Left lung (tissue), 10 donors: Measurements from ENCODE around the gene CMKLR1. TPM values are rescaled to one million over a fixed set of nuclear protein-coding genes. Genes with fewer than 3 reads are reported as not detected.
A peak's percentile ranks its signal among the peaks of the same experiment; 100 is the strongest.

Experiments
- ATAC-seq: fragments of 200-7000 bp; cut with Tn5 transposase; one replicate; pipeline ENCODE4 v1.9.1; 2020; ENCODE audit warnings: moderate library complexity
- DNase-seq, 4 donors: peaks; one replicate each; pipeline ENCODE4 v3.0.0-alpha.2; 2013 to 2020
- H3K27ac ChIP-seq, 2 donors: fragments of 200-600 bp; sonication (generic) in 1 of 2; one replicate each; pipeline versions ENCODE4 v1.5.0 to v1.8.0; 2020 to 2021
- H3K27me3 ChIP-seq, 2 donors: fragments of 200-600 bp; sonication (generic) in 1 of 2; one replicate each; pipeline versions ENCODE4 v1.5.0 to v1.8.0; 2020 to 2021
- H3K36me3 ChIP-seq, 2 donors: fragments of 200-600 bp; sonication (generic) in 1 of 2; one replicate each; pipeline versions ENCODE4 v1.5.0 to v1.8.0; 2020 to 2021
- H3K4me1 ChIP-seq, 2 donors: fragments of 200-600 bp; one replicate each; pipeline ENCODE4 v1.8.0; 2021
- H3K4me3 ChIP-seq, 2 donors: fragments of 200-600 bp; sonication (generic) in 1 of 2; one replicate each; pipeline versions ENCODE4 v1.5.0 to v1.8.0; 2020 to 2021; ENCODE audit warnings: mild to moderate bottlenecking in 1 of 2
- H3K9me3 ChIP-seq, 2 donors: fragments of 200-600 bp; sonication (generic) in 1 of 2; one replicate each; pipeline versions ENCODE4 v1.5.0 to v1.8.0; 2020 to 2021
- intact Hi-C, 2 donors: fragments of 100-400 bp; cut with DNase I; formaldehyde crosslinking; loops; one replicate each; pipeline versions ENCODE4 v1.11.2 to v1.14.2; 2022
- polyA plus RNA-seq, 6 donors: library from polyadenylated mRNA; unstranded; fragments of 120-200 nt; gene quantifications; one replicate each; pipeline ENCODE4 v1.2.1, GENCODE V29; 2013; ENCODE audit not compliant: insufficient read length in 6 of 6
- total RNA-seq, 2 donors: library from RNA; stranded (reverse); fragmentation: NEBNext Ultra II Directional; extraction: Animal tissue kit (Norgen Biotek cat#: 25700); gene quantifications; one replicate each; pipeline ENCODE4 v1.2.1, GENCODE V29; 2021
- TF ChIP-seq, protein P1 (sequence below), 2 donors: fragments of 200-600 bp; sonication (generic) in 1 of 2; IDR thresholded peaks; one replicate each; pipeline versions ENCODE4 v1.5.0 to v1.8.0; 2021; ENCODE audit warnings: antibody characterized with exemption in 2 of 2
- donor health status: DM: no; HTN: yes; CAD: no.
- donor health status: DM: no; HTN: no; CAD: no.

Gene CMKLR1
- total and polyA plus RNA-seq, 8 donors: 10.1 to 31.2 (median 12.9) TPM

GRCh38 chr12:108289350-108290161 is 49.6 kb downstream of the CMKLR1 start:
- no peak overlapping the region for H3K4me3 ChIP-seq
- ATAC-seq: peak; percentile 65
- no peaks in the 10 kb centered on the region for H3K9me3 ChIP-seq
- TF ChIP-seq, protein P1, sequence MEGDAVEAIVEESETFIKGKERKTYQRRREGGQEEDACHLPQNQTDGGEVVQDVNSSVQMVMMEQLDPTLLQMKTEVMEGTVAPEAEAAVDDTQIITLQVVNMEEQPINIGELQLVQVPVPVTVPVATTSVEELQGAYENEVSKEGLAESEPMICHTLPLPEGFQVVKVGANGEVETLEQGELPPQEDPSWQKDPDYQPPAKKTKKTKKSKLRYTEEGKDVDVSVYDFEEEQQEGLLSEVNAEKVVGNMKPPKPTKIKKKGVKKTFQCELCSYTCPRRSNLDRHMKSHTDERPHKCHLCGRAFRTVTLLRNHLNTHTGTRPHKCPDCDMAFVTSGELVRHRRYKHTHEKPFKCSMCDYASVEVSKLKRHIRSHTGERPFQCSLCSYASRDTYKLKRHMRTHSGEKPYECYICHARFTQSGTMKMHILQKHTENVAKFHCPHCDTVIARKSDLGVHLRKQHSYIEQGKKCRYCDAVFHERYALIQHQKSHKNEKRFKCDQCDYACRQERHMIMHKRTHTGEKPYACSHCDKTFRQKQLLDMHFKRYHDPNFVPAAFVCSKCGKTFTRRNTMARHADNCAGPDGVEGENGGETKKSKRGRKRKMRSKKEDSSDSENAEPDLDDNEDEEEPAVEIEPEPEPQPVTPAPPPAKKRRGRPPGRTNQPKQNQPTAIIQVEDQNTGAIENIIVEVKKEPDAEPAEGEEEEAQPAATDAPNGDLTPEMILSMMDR (IDR thresholded peaks at IDR 0.05): no peak
- H3K36me3 ChIP-seq: peaks cover 0 to 27% of the 10 kb centered on the region in 2 donors
- H3K27ac ChIP-seq: no peak overlapping the region
- intact Hi-C loops: no loop called here
- DNase-seq: peak in 2 of 4 donors; percentile 96
- no peaks in the 10 kb centered on the region for H3K4me1 ChIP-seq
- H3K27me3 ChIP-seq: no peaks in the 10 kb centered on the region

DNA sequence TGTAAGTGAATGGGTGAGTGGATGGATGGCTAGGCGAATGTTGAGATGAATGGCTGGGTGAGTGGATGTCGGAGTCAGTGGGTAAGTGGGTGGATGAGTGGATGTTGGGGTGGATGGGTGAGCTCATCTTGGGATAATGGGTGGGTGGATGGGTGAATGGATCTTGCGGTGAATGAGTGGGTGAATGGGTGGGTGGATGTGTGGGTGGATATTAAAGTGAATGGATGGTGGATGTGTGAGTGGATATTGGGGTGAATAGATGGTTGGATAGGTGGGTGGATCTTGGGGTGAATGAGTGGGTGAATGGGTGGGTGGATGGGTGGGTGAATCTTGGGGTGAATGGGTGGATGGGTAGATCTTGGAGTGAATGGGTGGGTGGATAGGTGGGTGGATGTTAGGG is 51.9 kb downstream of the CMKLR1 start:
- Histone ChIP-seq H3K27ac (no peak overlapping the region), H3K4me3 (no peak overlapping the region), H3K36me3 (peaks cover 0 to 15% of the 10 kb centered on the region in 2 donors), H3K27me3 (no peaks in the 10 kb centered on the region), H3K9me3 (no peaks in the 10 kb centered on the region), H3K4me1 (peaks cover 0 to 11% of the 10 kb centered on the region in 2 donors)
- intact Hi-C loops: no loop called here
- TF ChIP-seq, protein P1 (IDR thresholded peaks at IDR 0.05): no peak
- ATAC-seq (no peak), DNase-seq (no peak)

DNA sequence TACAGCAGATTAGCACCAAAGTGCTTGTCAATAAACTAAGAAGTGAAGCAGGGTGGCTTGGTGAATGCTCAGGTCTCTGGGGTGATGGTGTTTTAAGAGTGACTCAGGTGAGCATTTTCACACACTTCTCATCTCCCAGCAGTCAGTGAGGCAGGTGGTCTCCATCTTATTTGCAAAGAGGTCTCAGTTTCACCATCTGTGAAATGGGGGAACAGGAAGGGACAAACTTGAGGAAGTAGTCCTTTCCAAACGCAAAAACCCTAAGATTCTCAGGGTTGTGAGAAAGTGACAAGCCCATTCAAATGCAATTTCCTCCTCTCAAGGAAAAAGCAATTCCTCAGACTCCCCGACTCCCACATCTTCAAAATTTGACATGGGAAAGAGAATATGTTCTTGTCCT is 54.1 kb downstream of the CMKLR1 start:
- Histone ChIP-seq H3K4me3 (no peak overlapping the region), H3K36me3 (no peaks in the 10 kb centered on the region), H3K9me3 (no peaks in the 10 kb centered on the region), H3K4me1 (peaks cover 0 to 14% of the 10 kb centered on the region in 2 donors), H3K27me3 (no peaks in the 10 kb centered on the region), H3K27ac (no peak overlapping the region)
- TF ChIP-seq, protein P1 (IDR thresholded peaks at IDR 0.05): no peak
- intact Hi-C loops: no loop called here
- no peak for DNase-seq
- no peak for ATAC-seq

- DNase-seq: no peak
- Histone ChIP-seq H3K27ac (no peak overlapping the region), H3K4me3 (no peak overlapping the region), H3K36me3 (no peaks in the 10 kb centered on the region), H3K4me1 (peaks cover 0 to 14% of the 10 kb centered on the region in 2 donors), H3K27me3 (no peaks in the 10 kb centered on the region), H3K9me3 (no peaks in the 10 kb centered on the region)
- ATAC-seq: no peak
- intact Hi-C loops: no loop called here
- TF ChIP-seq, protein P1 (IDR thresholded peaks at IDR 0.05): no peak
Observed at GRCh38 chr12:108284163-108284562, 54.9 kb downstream of the CMKLR1 start.

- ATAC-seq (no peak), DNase-seq (no peak)
- no peak overlapping the region for H3K4me3 ChIP-seq
- peaks cover 0 to 14% of the 10 kb centered on the region in 2 donors for H3K4me1 ChIP-seq
- no peaks in the 10 kb centered on the region for H3K27me3 ChIP-seq
- no peaks in the 10 kb centered on the region for H3K36me3 ChIP-seq
- H3K27ac ChIP-seq: no peak overlapping the region
- TF ChIP-seq, protein P1 (IDR thresholded peaks at IDR 0.05): no peak
- intact Hi-C loops: no loop called here
- no peaks in the 10 kb centered on the region for H3K9me3 ChIP-seq
Observed at GRCh38 chr12:108282676-108283075, 56.4 kb downstream of the CMKLR1 start.
